Measurements from ENCODE around the gene GTF2H4. TPM values are rescaled to one million over a fixed set of nuclear protein-coding genes. Genes with fewer than 3 reads are reported as not detected.

GTF2H4 gene
- total and polyA plus RNA-seq, 9 donors, result 5.6 to 43.9 (median 25.0) TPM

DNA sequence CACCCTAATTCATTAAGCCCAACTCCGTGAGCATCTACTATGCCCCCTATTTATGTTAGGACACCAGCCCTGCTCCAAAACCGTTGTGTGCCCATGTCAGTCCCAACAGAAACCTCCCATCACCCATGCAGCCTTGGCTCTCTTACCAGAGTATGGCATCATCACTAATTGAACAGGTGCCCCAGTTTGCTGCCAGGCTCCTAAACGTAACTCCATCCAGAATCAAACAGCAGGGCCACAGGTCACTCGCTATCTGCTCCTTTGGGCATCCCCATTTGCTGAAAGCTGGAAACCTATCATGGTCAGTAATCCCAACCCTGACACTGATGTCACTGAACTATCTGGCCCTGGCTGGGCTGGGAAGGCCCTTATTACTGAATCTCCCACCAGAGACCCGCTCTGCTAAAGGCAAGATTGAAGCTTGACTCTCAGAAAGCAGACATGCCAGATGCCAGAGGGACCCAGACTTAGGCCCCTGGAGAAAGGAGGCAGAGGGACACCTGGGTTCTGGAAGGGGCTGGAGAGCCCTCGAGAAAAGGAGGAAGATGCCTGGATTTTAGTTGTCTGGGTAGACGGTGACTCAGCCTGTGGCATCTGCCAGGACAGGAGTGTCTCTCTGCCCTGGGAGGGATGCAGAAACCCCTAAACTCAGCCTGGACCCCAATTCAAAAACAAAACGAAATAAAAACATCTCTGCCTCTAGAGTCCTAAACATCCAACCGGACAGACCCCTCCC, 46.8 kb downstream of the GTF2H4 start:
- Histone ChIP-seq H3K27me3 (no peaks in the 10 kb centered on the region), H3K4me1 (ENCODE audit: insufficient read depth) (no peaks in the 10 kb centered on the region), H3K36me3 (no peaks in the 10 kb centered on the region), H3K4me3 (peak overlapping the region; percentile 30), H3K9me3 (no peaks in the 10 kb centered on the region), H3K27ac (no peak overlapping the region)
- TF ChIP-seq EP300 (IDR thresholded peaks at IDR 0.05), result no peak
- no peak for TF ChIP-seq POLR2A (IDR thresholded peaks at IDR 0.05)
- no peak for TF ChIP-seq CTCF (IDR thresholded peaks at IDR 0.05)
- intact Hi-C loops (cut with DNase I), result no loop called here
- WGBS, 3 donors, result 60 to 71% (median 62%) methylated on average over 9 of the region's 9 CpGs
- no peak for DNase-seq

DNA sequence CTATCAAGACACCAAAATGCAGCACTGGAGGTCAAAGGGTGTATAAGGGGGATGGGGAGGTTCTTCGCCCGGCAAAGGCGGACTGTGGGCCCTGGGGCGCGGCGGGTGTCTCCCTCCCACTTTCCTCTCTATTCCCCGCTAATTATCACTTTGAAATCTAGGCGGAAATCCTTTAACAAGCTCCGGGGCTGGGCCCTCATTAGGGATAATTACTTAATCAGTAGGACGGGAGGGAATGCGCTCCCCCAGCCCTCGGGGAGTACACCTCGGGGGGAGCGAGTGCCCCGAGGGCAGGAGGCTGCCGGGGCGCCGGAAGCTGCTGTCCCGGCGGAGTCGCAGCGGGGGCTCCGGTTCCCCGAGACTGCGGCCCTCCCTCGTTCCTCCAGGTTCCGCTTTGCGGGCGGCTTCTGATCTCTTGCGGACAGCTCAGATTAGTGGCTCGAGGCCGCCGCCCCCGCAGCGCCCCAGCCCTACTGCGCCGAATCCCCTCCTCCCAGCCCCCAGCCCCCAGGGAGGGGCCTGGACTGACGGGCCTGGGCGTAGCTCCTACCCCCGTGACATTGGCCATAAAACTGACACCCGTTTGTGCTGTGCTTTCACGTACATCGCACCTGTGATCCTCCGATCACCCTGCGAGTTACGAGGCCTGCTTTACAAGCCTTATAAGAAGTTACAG, 47.5 kb downstream of the GTF2H4 start:
- TF ChIP-seq EP300 (IDR thresholded peaks at IDR 0.05) (no peak), POLR2A (IDR thresholded peaks at IDR 0.05) (no peak), CTCF (IDR thresholded peaks at IDR 0.05) (no peak)
- H3K9me3 ChIP-seq, result no peaks in the 10 kb centered on the region
- intact Hi-C loops (cut with DNase I), result no loop called here
- no peaks in the 10 kb centered on the region for H3K4me1 ChIP-seq (ENCODE audit: insufficient read depth)
- no peaks in the 10 kb centered on the region for H3K27me3 ChIP-seq
- 6 to 12% (median 7%) methylated on average over 41 to 46 of the region's 46 CpGs for WGBS, 3 donors
- no peaks in the 10 kb centered on the region for H3K36me3 ChIP-seq
- no peak overlapping the region for H3K27ac ChIP-seq
- peak; percentile 34 to 80 (median 63) for DNase-seq
- H3K4me3 ChIP-seq, result peak overlapping the region; percentile 30

DNA sequence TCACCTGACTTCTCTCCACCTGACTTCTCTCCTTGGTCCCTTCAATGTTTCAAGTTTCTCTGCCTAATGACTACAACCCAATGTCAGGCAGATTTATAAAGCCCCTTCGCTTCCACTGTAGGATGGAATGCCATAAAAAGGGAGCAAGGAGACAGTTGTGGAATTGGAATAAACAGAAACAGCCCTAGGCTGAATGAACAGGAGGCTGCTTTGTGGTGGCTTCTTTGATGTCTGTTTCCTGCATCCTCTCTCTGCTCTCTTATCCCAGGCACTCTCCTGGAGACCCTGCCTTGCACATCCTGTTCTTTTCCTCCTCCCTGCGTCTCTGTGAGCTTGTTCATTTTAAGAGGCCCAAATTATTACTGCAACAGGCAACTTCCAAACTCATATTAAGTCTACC, 49.7 kb downstream of the GTF2H4 start:
- no peak for TF ChIP-seq POLR2A (IDR thresholded peaks at IDR 0.05)
- Histone ChIP-seq H3K27ac (no peak overlapping the region), H3K4me1 (ENCODE audit: insufficient read depth) (no peaks in the 10 kb centered on the region), H3K9me3 (no peaks in the 10 kb centered on the region), H3K36me3 (no peaks in the 10 kb centered on the region), H3K27me3 (no peaks in the 10 kb centered on the region), H3K4me3 (no peak overlapping the region)
- no peak for DNase-seq
- intact Hi-C loops (cut with DNase I), result no loop called here
- 80 to 90% (median 89%) methylated on average over 2 of the region's 2 CpGs for WGBS, 3 donors

- intact Hi-C loops (cut with DNase I), result no loop called here
- 65 to 71% (median 67%) methylated on average over 9 of the region's 9 CpGs for WGBS, 3 donors
- TF ChIP-seq POLR2A (IDR thresholded peaks at IDR 0.05) (no peak), EP300 (IDR thresholded peaks at IDR 0.05) (no peak), CTCF (IDR thresholded peaks at IDR 0.05) (no peak)
These were observed 53.1 kb downstream of the GTF2H4 start for GRCh38 chr6:30960907-30961673.

More at GRCh38 chr6:30960907-30961673, 53.1 kb downstream of the GTF2H4 start:
- Histone ChIP-seq H3K9me3 (no peaks in the 10 kb centered on the region), H3K27me3 (no peaks in the 10 kb centered on the region), H3K4me3 (no peak overlapping the region), H3K36me3 (no peaks in the 10 kb centered on the region), H3K4me1 (ENCODE audit: insufficient read depth) (no peaks in the 10 kb centered on the region), H3K27ac (no peak overlapping the region)
- no peak for DNase-seq

All from ovary (tissue), 9 donors.